Skeletal muscle tissue (tissue), 4 donors: ENCODE measurements around the gene PIP4K2B. TPM values are rescaled to one million over a fixed set of nuclear protein-coding genes. Genes with fewer than 3 reads are reported as not detected.

ENCODE experiments used
- H3K27ac ChIP-seq: one replicate; pipeline ENCODE4 v1.7.0; 2013; ENCODE audit warnings: mild to moderate bottlenecking, low read depth, low read length, inconsistent platforms
- H3K27me3 ChIP-seq, 3 donors: one replicate each; pipeline ENCODE4 v1.7.0; 2013; ENCODE audit warnings: low read length in 3 of 3; ENCODE audit not compliant: control insufficient read depth in 3 of 3, insufficient read depth in 3 of 3
- H3K36me3 ChIP-seq, 3 donors: one replicate each; pipeline ENCODE4 v1.7.0; 2013; ENCODE audit warnings: low read length in 3 of 3; ENCODE audit not compliant: control insufficient read depth in 3 of 3, insufficient read depth in 3 of 3
- H3K4me1 ChIP-seq, 3 donors: one replicate each; pipeline ENCODE4 v1.7.0; 2013; ENCODE audit warnings: low read length in 3 of 3, mild to moderate bottlenecking in 3 of 3; ENCODE audit not compliant: control insufficient read depth in 3 of 3, insufficient read depth in 3 of 3
- H3K4me3 ChIP-seq, 3 donors: one replicate each; pipeline ENCODE4 v1.7.0; 2013; ENCODE audit warnings: low read length in 3 of 3
- H3K9ac ChIP-seq, 3 donors: one replicate each; pipeline ENCODE4 v1.7.0; 2013; ENCODE audit warnings: low read length in 3 of 3, mild to moderate bottlenecking in 3 of 3, moderate library complexity in 2 of 3, low read depth in 1 of 3
- H3K9me3 ChIP-seq, 3 donors: one replicate each; pipeline ENCODE4 v1.7.0; 2013; ENCODE audit warnings: low read length in 3 of 3; ENCODE audit not compliant: control insufficient read depth in 3 of 3
- total RNA-seq: library from RNA; depleted of rRNA; stranded (reverse); fragments of >200 nt; gene quantifications from one replicate; pipeline ENCODE4 v1.2.3, GENCODE V29; 2014
- donor health status: Osteomylitis.

The PIP4K2B gene
- total RNA-seq, 1 donor from 2014 or later: 37.6 TPM

DNA sequence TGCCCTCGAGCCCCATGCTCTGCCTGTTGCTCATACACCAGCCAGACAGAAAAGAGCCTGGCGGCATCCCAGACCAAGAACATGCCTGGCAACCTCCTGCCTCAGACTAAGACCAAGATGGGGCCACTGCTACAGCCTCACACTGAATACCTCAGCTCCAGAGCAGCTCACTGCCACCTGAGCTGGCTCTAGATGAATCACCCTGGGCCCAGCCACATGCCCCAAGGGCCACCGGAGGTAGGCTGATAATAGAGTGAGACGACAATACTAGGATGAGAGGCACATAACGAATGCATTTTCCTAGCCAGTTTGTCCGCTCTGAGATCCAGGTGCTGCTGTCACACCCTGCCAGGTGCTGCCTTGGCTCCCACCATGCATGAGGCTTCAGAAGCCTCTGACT lies 13.0 kb downstream of the PIP4K2B start:
- Histone ChIP-seq H3K9me3 (no peaks in the 10 kb centered on the region), H3K4me3 (no peak overlapping the region), H3K9ac (no peak overlapping the region), H3K27ac (no peak overlapping the region), H3K4me1 (peaks cover 2 to 9% (median 5%) of the 10 kb centered on the region in 3 donors), H3K36me3 (peaks cover 41 to 49% (median 47%) of the 10 kb centered on the region in 3 donors), H3K27me3 (no peaks in the 10 kb centered on the region)

DNA sequence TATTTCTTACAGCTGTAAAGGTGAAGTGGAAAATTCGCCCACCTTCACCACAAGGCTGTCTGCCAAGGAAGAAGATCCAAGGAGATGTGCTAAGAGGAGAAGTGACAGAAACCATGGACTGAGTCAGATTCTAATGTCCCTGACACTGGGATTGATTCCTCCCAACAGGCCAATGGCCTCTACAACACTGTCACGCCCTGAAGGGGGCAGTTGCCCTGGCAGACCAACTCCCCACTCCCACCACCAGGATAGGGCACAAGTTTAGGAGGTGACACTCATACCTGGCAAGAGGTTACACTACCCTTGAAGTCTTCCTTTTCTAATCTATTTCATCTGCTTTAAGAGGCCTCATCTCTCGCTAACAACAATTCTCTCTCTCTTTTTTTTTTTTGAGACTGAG lies 16.1 kb downstream of the PIP4K2B start:
- no peaks in the 10 kb centered on the region for H3K27me3 ChIP-seq
- no peak overlapping the region for H3K4me3 ChIP-seq

DNA sequence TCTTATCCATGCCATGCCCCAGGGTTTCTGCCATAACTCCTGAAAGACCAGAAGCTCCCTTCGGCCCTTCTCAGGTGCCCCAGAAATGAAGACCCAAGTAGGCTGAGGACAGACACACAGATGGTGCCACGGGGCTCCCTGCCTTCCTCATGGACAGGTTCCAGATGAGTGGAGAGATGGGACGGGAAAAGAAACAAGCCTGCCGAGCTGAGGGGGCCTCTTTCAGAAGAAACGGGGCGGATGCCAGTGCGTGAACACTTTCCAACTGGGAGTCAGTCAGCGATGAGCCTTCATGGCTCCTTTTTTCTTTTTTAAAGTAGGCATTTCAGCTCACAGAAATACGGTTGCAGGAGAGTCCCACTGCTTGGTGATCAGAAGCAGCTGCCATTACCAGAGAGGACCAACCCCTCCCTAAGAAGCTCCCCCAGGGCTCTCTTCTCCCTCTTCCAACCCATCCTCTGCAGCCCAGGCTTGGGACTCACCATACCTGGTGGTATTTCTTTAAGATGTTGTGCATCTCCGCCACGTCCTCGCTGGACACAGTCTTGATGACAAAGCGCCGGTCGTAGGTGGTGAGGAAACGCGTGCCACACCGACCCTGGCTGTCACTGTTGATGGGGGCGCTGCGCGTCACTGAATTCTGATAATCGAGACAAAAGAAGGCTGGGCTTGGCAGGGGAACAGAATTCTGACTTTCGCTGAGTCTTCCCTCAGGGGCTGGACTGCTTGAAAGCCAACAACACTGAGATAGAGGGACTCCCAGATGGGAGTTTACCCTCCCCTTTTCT lies 19.2 kb downstream of the PIP4K2B start:
- Histone ChIP-seq H3K9ac (peak overlapping the region in 1 of 3 donors; percentile 16), H3K9me3 (no peaks in the 10 kb centered on the region), H3K36me3 (peaks cover 83 to 89% (median 85%) of the 10 kb centered on the region in 3 donors), H3K27ac (no peak overlapping the region), H3K4me3 (no peak overlapping the region), H3K4me1 (no peaks in the 10 kb centered on the region), H3K27me3 (no peaks in the 10 kb centered on the region)

More for the DNA sequence above, 16.1 kb downstream of the PIP4K2B start:
- no peaks in the 10 kb centered on the region for H3K9me3 ChIP-seq
- H3K4me1 ChIP-seq: no peaks in the 10 kb centered on the region
- H3K36me3 ChIP-seq: peaks cover 72 to 81% (median 78%) of the 10 kb centered on the region in 3 donors
- no peak overlapping the region for H3K27ac ChIP-seq
- no peak overlapping the region for H3K9ac ChIP-seq

DNA sequence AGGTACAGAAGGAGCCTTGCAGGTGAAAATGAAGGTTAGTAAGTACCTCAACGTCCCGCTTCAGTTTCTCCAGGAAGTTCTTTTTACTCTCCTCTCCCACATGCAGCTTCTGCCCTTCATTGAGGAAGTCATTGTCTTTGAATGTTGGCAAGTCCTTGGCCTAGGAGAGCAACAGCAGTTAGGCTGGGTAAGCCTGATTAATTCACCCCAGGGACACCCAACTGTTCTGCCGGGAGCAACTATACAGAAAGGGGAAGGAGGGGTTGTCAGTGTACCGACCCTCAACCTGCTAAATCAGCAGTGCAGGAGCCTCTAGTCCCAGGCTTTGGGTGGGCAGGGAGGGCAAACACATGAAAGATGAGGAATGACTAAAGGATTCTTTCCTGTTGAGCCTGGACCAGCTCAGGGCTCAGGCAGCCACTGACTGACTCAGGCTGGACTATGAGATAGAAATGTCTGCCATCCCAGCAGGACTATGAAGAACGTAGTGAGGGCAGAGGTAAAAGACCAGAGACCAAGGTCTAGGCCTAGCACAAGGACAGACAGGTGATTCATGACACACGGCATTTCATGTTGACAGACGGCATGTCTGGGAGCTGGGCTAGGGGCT lies 21.6 kb downstream of the PIP4K2B start:
- H3K4me1 ChIP-seq: no peaks in the 10 kb centered on the region
- no peak overlapping the region for H3K27ac ChIP-seq
- H3K36me3 ChIP-seq: peaks cover 80 to 86% (median 83%) of the 10 kb centered on the region in 3 donors
- H3K27me3 ChIP-seq: no peaks in the 10 kb centered on the region
- no peak overlapping the region for H3K9ac ChIP-seq
- H3K9me3 ChIP-seq: no peaks in the 10 kb centered on the region
- no peak overlapping the region for H3K4me3 ChIP-seq

DNA sequence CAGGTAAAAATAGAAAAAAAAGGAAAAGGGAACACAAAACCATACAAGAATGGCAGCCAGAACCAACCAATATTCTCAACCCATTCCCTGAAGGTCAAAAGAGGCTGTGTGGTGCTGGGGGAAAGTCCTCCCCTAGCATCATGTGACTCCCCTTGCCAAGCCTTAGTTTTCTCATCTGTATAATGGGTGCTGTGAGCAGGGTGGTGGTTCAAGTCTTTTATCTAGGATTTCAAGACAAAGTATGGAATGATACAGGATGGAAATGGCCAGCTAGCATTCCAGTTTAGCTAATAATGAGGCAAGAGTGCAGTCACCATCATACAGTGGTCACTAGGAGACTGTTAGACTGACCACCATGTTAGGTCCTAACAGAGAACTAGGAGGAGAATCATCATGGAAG lies 26.1 kb downstream of the PIP4K2B start:
- Histone ChIP-seq H3K4me3 (no peak overlapping the region), H3K9me3 (no peaks in the 10 kb centered on the region), H3K4me1 (no peaks in the 10 kb centered on the region), H3K9ac (no peak overlapping the region), H3K27ac (no peak overlapping the region), H3K27me3 (no peaks in the 10 kb centered on the region), H3K36me3 (peaks cover 75 to 83% (median 78%) of the 10 kb centered on the region in 3 donors)

DNA sequence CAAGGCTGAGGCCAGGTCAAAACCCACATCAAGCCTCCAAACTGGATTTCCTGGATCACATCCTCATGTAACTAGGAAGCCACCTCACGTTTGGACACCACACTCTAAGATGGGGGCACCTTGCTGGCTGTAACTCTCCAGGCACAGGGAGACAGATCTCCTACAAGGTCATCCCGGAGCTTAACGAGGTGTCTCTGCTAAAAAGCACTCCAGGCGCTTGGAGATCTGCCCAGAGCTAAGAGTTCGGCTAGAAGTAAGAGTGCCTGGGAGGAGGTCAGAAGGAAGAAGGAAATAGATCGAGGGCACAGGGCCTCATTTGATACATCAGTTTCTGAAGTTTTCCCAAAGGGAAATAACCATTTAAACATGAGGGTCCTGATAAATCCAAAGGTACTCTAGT lies 30.9 kb downstream of the PIP4K2B start:
- no peaks in the 10 kb centered on the region for H3K27me3 ChIP-seq
- no peak overlapping the region for H3K27ac ChIP-seq
- H3K4me1 ChIP-seq: no peaks in the 10 kb centered on the region
- no peaks in the 10 kb centered on the region for H3K9me3 ChIP-seq
- H3K36me3 ChIP-seq: peaks cover 71 to 91% (median 81%) of the 10 kb centered on the region in 3 donors
- no peak overlapping the region for H3K9ac ChIP-seq
- H3K4me3 ChIP-seq: no peak overlapping the region

DNA sequence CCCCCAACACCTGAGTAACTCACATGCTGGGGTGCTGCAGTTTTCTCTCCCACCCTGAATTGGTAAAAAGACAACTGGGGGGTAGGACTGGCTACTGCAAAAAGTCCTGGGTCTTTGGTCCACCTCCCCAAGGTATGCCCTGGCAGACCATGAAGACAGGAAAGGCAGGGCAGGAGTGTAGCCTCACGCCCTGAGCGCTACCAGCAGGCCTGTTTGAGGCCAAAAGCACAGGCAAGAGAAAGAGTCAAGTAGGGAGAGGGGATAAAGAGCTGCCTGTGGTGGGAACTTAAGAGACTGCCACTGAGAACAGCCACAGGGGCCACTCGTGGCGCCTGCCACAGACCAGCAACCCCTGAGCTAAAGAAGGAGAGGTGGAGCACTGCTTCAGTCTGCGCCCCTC lies 33.0 kb downstream of the PIP4K2B start:
- peaks cover 72 to 89% (median 79%) of the 10 kb centered on the region in 3 donors for H3K36me3 ChIP-seq
- no peak overlapping the region for H3K27ac ChIP-seq
- no peaks in the 10 kb centered on the region for H3K9me3 ChIP-seq
- no peaks in the 10 kb centered on the region for H3K4me1 ChIP-seq
- no peaks in the 10 kb centered on the region for H3K27me3 ChIP-seq
- H3K4me3 ChIP-seq: no peak overlapping the region
- no peak overlapping the region for H3K9ac ChIP-seq

DNA sequence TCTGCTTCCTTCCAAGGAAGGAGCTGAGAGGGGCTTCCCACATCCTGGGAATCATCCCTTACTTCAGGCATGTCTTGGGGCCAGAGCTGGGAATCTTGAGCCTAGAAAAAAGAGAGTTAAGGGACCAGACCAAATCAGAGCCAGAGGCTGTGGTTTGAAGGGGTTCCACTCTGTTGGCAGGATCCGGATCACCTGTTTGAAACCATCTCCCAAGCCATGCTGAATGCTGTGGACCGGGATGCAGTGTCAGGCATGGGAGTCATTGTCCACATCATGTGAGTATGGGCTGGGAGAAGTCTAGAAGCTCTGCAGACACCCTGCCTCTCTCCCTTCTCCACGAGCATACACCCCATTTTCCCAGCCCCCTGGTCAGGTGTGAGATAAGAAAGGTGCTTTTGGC lies 37.1 kb downstream of the PIP4K2B start:
- Histone ChIP-seq H3K9ac (no peak overlapping the region), H3K36me3 (peaks cover 58 to 69% (median 65%) of the 10 kb centered on the region in 3 donors), H3K4me3 (no peak overlapping the region), H3K27me3 (no peaks in the 10 kb centered on the region), H3K9me3 (no peaks in the 10 kb centered on the region), H3K27ac (no peak overlapping the region), H3K4me1 (no peaks in the 10 kb centered on the region)

DNA sequence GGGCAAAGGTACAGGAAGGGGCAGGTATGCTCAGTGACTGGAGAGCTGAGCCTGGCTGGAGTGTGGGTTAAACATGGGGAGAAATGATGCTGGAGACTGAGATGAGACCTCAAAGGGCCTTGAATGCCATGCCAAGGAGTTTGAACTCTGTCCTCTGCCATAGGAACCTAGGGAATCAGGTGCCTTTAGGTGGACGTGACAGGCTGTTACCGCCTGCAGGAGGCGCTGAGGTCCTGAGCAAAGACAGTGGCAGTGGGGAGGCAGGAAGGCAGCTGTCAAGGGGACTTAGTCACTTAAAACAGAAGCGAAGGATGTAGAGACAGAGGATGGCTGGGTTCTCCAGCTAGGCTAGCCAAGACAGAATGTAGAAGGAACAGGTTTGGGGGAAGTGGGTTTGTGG lies 37.7 kb downstream of the PIP4K2B start:
- Histone ChIP-seq H3K4me1 (no peaks in the 10 kb centered on the region), H3K36me3 (peaks cover 54 to 63% (median 61%) of the 10 kb centered on the region in 3 donors), H3K4me3 (no peak overlapping the region), H3K9me3 (no peaks in the 10 kb centered on the region), H3K27ac (no peak overlapping the region), H3K27me3 (no peaks in the 10 kb centered on the region), H3K9ac (peak overlapping the region in 1 of 3 donors; percentile 8)

DNA sequence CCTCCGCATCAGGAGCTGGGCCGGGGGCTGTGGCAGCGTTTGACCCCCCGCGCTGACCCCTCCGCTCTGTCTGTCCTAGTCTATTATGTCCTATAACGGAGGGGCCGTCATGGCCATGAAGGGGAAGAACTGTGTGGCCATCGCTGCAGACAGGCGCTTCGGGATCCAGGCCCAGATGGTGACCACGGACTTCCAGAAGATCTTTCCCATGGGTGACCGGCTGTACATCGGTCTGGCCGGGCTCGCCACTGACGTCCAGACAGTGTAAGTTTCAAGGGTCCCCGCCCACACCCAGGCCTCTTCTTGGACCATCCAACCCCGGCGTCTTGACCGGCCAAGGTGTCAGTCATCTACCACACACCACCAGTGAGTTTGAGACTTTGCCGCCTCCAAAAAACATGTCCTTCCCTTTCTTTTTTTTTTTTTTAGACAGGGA lies 46.3 kb downstream of the PIP4K2B start:
- H3K36me3 ChIP-seq: peaks cover 16 to 21% (median 18%) of the 10 kb centered on the region in 3 donors
- peak overlapping the region; percentile 97 to 98 (median 97) for H3K9ac ChIP-seq
- H3K4me1 ChIP-seq: peaks cover 36 to 56% (median 45%) of the 10 kb centered on the region in 3 donors
- H3K27me3 ChIP-seq: peaks cover 0 to 38% (median 29%) of the 10 kb centered on the region in 3 donors
- H3K4me3 ChIP-seq: peak overlapping the region; percentile 98 to 99 (median 99)
- no peaks in the 10 kb centered on the region for H3K9me3 ChIP-seq
- peak overlapping the region; percentile 94 for H3K27ac ChIP-seq
